ENCODE data around the gene ICAM3. TPM values are rescaled to one million over a fixed set of nuclear protein-coding genes. Genes with fewer than 3 reads are reported as not detected.

Gene ICAM3
- polyA plus RNA-seq, 1 experiment = 17.3 TPM

DNA sequence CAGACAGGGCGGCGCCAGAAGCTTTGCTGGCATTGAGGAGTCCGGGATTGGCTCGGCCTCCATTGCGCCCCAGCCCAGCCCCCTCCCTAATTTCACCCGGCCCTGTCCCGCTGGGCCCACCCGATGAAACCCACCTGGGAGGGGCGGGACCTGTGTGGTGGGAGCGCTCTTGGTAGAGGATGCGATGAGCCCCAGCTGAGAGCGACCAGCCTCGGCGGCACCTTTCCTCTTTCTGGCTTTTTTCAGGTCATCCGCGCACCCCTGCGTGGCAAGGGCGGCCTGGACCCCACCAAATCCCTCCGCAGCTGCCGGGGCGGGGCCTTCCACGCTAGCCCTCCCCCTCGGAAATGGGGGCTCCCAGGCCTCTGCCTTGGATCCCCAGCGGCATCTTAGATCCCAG lies 30.0 kb downstream of the ICAM3 start, which contains the start of gene ZGLP1:
TSS of gene ZGLP1 (minus strand) at position 393 of the 400 bp plus-strand sequence.
- Histone ChIP-seq H3K4me3 (ENCODE audit: low read depth, low read length) (no peak within 1 kb of the TSS), H3K36me3 (ENCODE audit: control insufficient read depth, insufficient read depth, low read length) (peaks cover 6% of the 10 kb centered on the region; the same call in 1 of the 2 replicates), H3K27me3 (ENCODE audit: control insufficient read depth, insufficient read depth, low read length) (no peaks in the 10 kb centered on the region)
- ChIA-PET POLR2A (no interaction called here), CTCF (no interaction called here)
- DNase-seq (ENCODE audit: low read depth) = no peak
- no peak for TF ChIP-seq CTCF (IDR thresholded peaks at IDR 0.05; ENCODE audit: insufficient read depth, low read depth, low read length)

GRCh38 chr19:10306327-10306726 lies 33.1 kb downstream of the ICAM3 start:
- DNase-seq (ENCODE audit: low read depth) = no peak
- H3K36me3 ChIP-seq (ENCODE audit: control insufficient read depth, insufficient read depth, low read length) = peaks cover 6% of the 10 kb centered on the region; the same call in 1 of the 2 replicates
- no peak for TF ChIP-seq CTCF (IDR thresholded peaks at IDR 0.05; ENCODE audit: insufficient read depth, low read depth, low read length)
- ChIA-PET CTCF (interaction anchor here (1.4 to 1.5 kb wide), 2 partner anchors 28 to 37 kb away, joined by 3 to 5 read pairs; no protein-coding TSS in a partner anchor), POLR2A (no interaction called here)
- H3K4me3 ChIP-seq (ENCODE audit: low read depth, low read length) = no peak overlapping the region
- no peaks in the 10 kb centered on the region for H3K27me3 ChIP-seq (ENCODE audit: control insufficient read depth, insufficient read depth, low read length)

DNA sequence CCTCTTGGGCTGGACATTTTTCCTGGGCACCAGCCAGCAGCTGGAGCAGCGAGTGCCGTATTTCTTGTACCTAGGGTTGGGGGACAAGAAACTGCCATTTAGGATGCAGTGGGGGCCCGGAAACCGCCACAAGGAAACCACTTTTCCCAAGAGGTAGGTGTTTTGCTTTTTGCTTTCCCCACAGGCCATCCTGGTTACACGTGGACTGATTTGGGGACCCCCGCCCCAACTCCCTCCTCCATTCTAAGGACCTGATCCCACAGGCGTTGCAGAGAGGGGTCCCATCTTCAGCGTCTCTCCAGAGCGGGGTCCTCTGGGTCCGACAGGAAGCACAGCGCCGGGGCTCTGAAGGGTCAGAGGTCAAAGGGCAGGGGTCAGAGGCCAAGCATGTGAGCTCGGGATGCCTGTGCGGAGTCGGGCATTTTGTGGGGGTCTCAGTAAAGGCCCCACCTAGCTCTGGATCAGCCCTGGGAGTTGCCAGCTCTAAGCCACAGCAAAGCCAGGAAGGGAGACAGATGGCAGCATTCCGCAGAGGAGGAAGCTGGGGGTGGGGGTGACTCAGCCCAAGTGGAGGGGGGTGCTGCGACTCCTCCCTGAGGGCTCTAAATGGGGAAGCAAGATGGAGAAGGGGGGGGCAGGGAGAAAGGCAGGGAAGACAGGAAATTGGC lies 34.2 kb downstream of the ICAM3 start:
- Histone ChIP-seq H3K36me3 (ENCODE audit: control insufficient read depth, insufficient read depth, low read length) (peaks cover 3% of the 10 kb centered on the region; the same call in 1 of the 2 replicates), H3K27me3 (ENCODE audit: control insufficient read depth, insufficient read depth, low read length) (no peaks in the 10 kb centered on the region), H3K4me3 (ENCODE audit: low read depth, low read length) (no peak overlapping the region)
- ChIA-PET CTCF (interaction anchor here (0.6 to 1.4 kb wide), 2 partner anchors 36 to 37 kb away, joined by 3 to 5 read pairs; no protein-coding TSS in a partner anchor), POLR2A (interaction anchor here (0.6 kb wide), 1 partner anchor 13 kb away, joined by 3 read pairs; no protein-coding TSS in a partner anchor)
- TF ChIP-seq CTCF (IDR thresholded peaks at IDR 0.05; ENCODE audit: insufficient read depth, low read depth, low read length) = no peak
- no peak for DNase-seq (ENCODE audit: low read depth)

GRCh38 chr19:10299545-10300458 lies 39.6 kb downstream of the ICAM3 start:
- no peak overlapping the region for H3K4me3 ChIP-seq (ENCODE audit: low read depth, low read length)
- CTCF ChIA-PET = no interaction called here
- no peaks in the 10 kb centered on the region; the same call in 1 of the 2 replicates for H3K36me3 ChIP-seq (ENCODE audit: control insufficient read depth, insufficient read depth, low read length)
- TF ChIP-seq CTCF (IDR thresholded peaks at IDR 0.05; ENCODE audit: insufficient read depth, low read depth, low read length) = no peak
- no peaks in the 10 kb centered on the region for H3K27me3 ChIP-seq (ENCODE audit: control insufficient read depth, insufficient read depth, low read length)
- DNase-seq (ENCODE audit: low read depth) = no peak
- POLR2A ChIA-PET = no interaction called here
